IMR-90 (cell line): Measurements from ENCODE around the gene CASQ1. TPM values are rescaled to one million over a fixed set of nuclear protein-coding genes. Genes with fewer than 3 reads are reported as not detected.

Experiments used
- ATAC-seq: fragments of 200-7000 bp; cut with Tn5 transposase; 2 replicates; pipeline ENCODE4 v1.9.1; 2020; ENCODE audit warnings: low read depth, mild to moderate bottlenecking, moderate library complexity
- BruUV-seq: library from RNA; stranded (reverse); fragments of 400-500 nt; replicated peaks from 2 replicates; lab custom pipeline; 2021; lab: Mats Ljungman, UMichigan
- CTCF ChIA-PET: fragments of 300-600 bp; formaldehyde crosslinking; extraction: SDS; loops from one replicate; lab custom pipeline; 2021; ENCODE audit warnings: antibody characterized with exemption; lab: Yijun Ruan, JAX
- POLR2A ChIA-PET: fragments of 300-600 bp; sonication (Branson Sonifier 250); formaldehyde crosslinking; loops from one replicate; lab custom pipeline; 2022; ENCODE audit warnings: antibody characterized with exemption; ENCODE audit not compliant: unreplicated experiment; lab: Charles Lee
- DNase-seq: peaks from one replicate; pipeline ENCODE4 v3.0.0; 2013
- H2AFZ ChIP-seq: replicated peaks from 2 replicates; pipeline ENCODE3; 2013; ENCODE audit warnings: low read length, mild to moderate bottlenecking; ENCODE audit not compliant: poor library complexity
- H2AK5ac ChIP-seq: 2 replicates; pipeline ENCODE4 v1.6.1; 2013; ENCODE audit warnings: low read depth, low read length, inconsistent platforms
- H2AK9ac ChIP-seq: replicated peaks from 2 replicates; pipeline ENCODE3; 2013; ENCODE audit warnings: mild to moderate bottlenecking, low read depth, low read length, moderate library complexity; ENCODE audit not compliant: poor library complexity
- H2BK120ac ChIP-seq: 2 replicates; pipeline ENCODE4 v1.6.1; 2013; ENCODE audit warnings: low read depth, low read length, inconsistent platforms
- H2BK15ac ChIP-seq: 3 replicates; pipeline ENCODE4 v1.6.1; 2013; ENCODE audit warnings: low read depth, low read length, inconsistent platforms
- H2BK20ac ChIP-seq: 2 replicates; pipeline ENCODE4 v1.6.1; 2013; ENCODE audit warnings: low read depth, mild to moderate bottlenecking, inconsistent platforms, low read length, moderate library complexity
- H2BK5ac ChIP-seq: 2 replicates; pipeline ENCODE4 v1.6.1; 2013; ENCODE audit warnings: mild to moderate bottlenecking, low read depth, low read length, inconsistent platforms; ENCODE audit not compliant: poor library complexity, severe bottlenecking
- H3K14ac ChIP-seq: replicated peaks from 2 replicates; pipeline ENCODE4 v1.6.1; 2013; ENCODE audit warnings: low read depth, low read length, inconsistent platforms
- H3K18ac ChIP-seq: 2 replicates; pipeline ENCODE4 v1.6.1; 2013; ENCODE audit warnings: low read depth, low read length, control low read depth
- H3K23ac ChIP-seq: 2 replicates; pipeline ENCODE4 v1.6.1; 2013; ENCODE audit warnings: low read depth, low read length, inconsistent platforms
- H3K27ac ChIP-seq: 2 replicates; pipeline ENCODE4 v1.5.1; 2013; ENCODE audit warnings: mild to moderate bottlenecking, control low read depth, low read length; ENCODE audit not compliant: insufficient read depth
- H3K27me3 ChIP-seq: 2 replicates; pipeline ENCODE4 v1.6.1; 2013; ENCODE audit warnings: low read length; ENCODE audit not compliant: control insufficient read depth, insufficient read depth
- H3K36me3 ChIP-seq: 2 replicates; pipeline ENCODE4 v1.6.1; 2013; ENCODE audit warnings: low read length, mixed read lengths; ENCODE audit not compliant: control insufficient read depth, insufficient read depth
- H3K4ac ChIP-seq: 2 replicates; pipeline ENCODE4 v1.6.1; 2013; ENCODE audit warnings: low read depth, low read length, inconsistent platforms
- H3K4me1 ChIP-seq: 2 replicates; pipeline ENCODE4 v1.6.1; 2013; ENCODE audit warnings: low read length, mixed read lengths; ENCODE audit not compliant: control insufficient read depth, insufficient read depth
- H3K4me2 ChIP-seq: 2 replicates; pipeline ENCODE4 v1.6.1; 2013; ENCODE audit warnings: low read depth, mild to moderate bottlenecking, control low read depth, low read length, moderate library complexity
- H3K4me3 ChIP-seq: 2 replicates; pipeline ENCODE4 v1.5.1; 2013; ENCODE audit warnings: low read depth, mild to moderate bottlenecking, control low read depth, low read length, moderate library complexity; ENCODE audit not compliant: insufficient read depth
- H3K56ac ChIP-seq: 2 replicates; pipeline ENCODE4 v1.6.1; 2013; ENCODE audit warnings: low read length, inconsistent platforms; ENCODE audit not compliant: insufficient read depth; ENCODE audit errors: extremely low read depth
- H3K79me1 ChIP-seq, 2 experiments: 2 replicates each; pipeline ENCODE4 v1.6.1; 2013; ENCODE audit warnings: low read length in 2 of 2, inconsistent platforms in 1 of 2, low read depth in 1 of 2
- H3K9ac ChIP-seq: 2 replicates; pipeline ENCODE4 v1.6.1; 2013; ENCODE audit warnings: low read depth, low read length, control low read depth
- H3K9me1 ChIP-seq: 2 replicates; pipeline ENCODE4 v1.6.1; 2013; ENCODE audit warnings: low read length, inconsistent platforms; ENCODE audit not compliant: insufficient read depth
- H3K9me3 ChIP-seq: 2 replicates; pipeline ENCODE4 v1.6.1; 2013; ENCODE audit warnings: low read length; ENCODE audit not compliant: control insufficient read depth, insufficient read depth
- H4K20me1 ChIP-seq: 2 replicates; pipeline ENCODE4 v1.6.1; 2013; ENCODE audit warnings: low read length, inconsistent platforms; ENCODE audit not compliant: insufficient read depth
- H4K5ac ChIP-seq: 2 replicates; pipeline ENCODE4 v1.6.1; 2013; ENCODE audit warnings: mild to moderate bottlenecking, low read depth, low read length, control low read depth
- H4K8ac ChIP-seq, 2 experiments: 2 replicates each; pipeline ENCODE4 v1.6.1; 2013; ENCODE audit warnings: low read depth in 2 of 2, low read length in 2 of 2, control low read depth in 1 of 2, inconsistent platforms in 1 of 2
- H4K91ac ChIP-seq: 2 replicates; pipeline ENCODE4 v1.6.1; 2013; ENCODE audit warnings: low read depth, low read length, inconsistent platforms; ENCODE audit not compliant: insufficient read depth
- FOS ChIP-seq: fragments of 150-350 bp; IDR thresholded peaks from 2 replicates; pipeline ENCODE4 v1.6.1; 2016; ENCODE audit warnings: low read depth, low read length
- RCOR1 ChIP-seq: IDR thresholded peaks from 2 replicates; pipeline ENCODE4 v1.6.1; 2012; ENCODE audit warnings: mild to moderate bottlenecking, low read length, improper control_type of control experiment; ENCODE audit not compliant: insufficient replicate concordance
- WGBS, 2 experiments: methylation state at CpG; one replicate each; pipeline versions ENCODE4 v1.1.5 to v1.1.7; 2013; ENCODE audit warnings: missing lambda C conversion rate in 2 of 2; ENCODE audit not compliant: insufficient read length in 1 of 2; ENCODE audit errors: extremely low coverage in 2 of 2; 5-methylcytosine and 5-hydroxymethylcytosine counted together
- dilution Hi-C: fragments of 300-500 bp; cut with HindIII; formaldehyde crosslinking; loops from one replicate; pipeline ENCODE4 v1.14.3; 2018; ENCODE audit warnings: low sequenced_read_pairs; ENCODE audit not compliant: unreplicated experiment
- in situ Hi-C: fragments of 300-500 bp; cut with MboI; formaldehyde crosslinking; loops from 3 replicates; pipeline ENCODE4 v1.14.3; 2019; ENCODE audit warnings: low sequenced_read_pairs, inconsistent platforms, mixed read lengths
- intact Hi-C: fragments of 100-400 bp; cut with micrococcal nuclease; formaldehyde crosslinking; loops from 2 replicates; pipeline ENCODE4 v1.10.0; 2022
- polyA plus RNA-seq, 3 experiments: library from polyadenylated mRNA; depleted of rRNA; stranded (reverse); fragments of >200 nt; gene quantifications; 2 replicates each; pipeline ENCODE4 v1.2.3, GENCODE V29; 2012; ENCODE audit warnings: low replicate concordance in 1 of 3
- total RNA-seq: library from RNA; depleted of rRNA; stranded (reverse); fragments of >200 nt; gene quantifications from 2 replicates; pipeline ENCODE4 v1.2.3, GENCODE V29; 2012
- TF ChIP-seq, protein P1 (sequence below): fragments of 150-350 bp; IDR thresholded peaks from 2 replicates; pipeline ENCODE4 v1.6.1; 2016; ENCODE audit warnings: low read depth, mild to moderate bottlenecking, low read length, moderate library complexity, borderline replicate concordance

The CASQ1 gene
- total and polyA plus RNA-seq, 2 of the 4 experiments (the other 2 are of a cell fraction): 0.18 to 0.21 TPM

- H3K79me1 ChIP-seq: peaks cover 0 to 5% of the 10 kb centered on the region in 2 experiments; a peak in 1 of 4 replicates
- peaks cover 6% of the 10 kb centered on the region; the same call in 1 of the 2 replicates for H3K9me1 ChIP-seq
- H3K36me3 ChIP-seq: peaks cover 53% of the 10 kb centered on the region
- no peak overlapping the region for H2BK15ac ChIP-seq
- no peak overlapping the region for H2AFZ ChIP-seq
- H2BK5ac ChIP-seq: no peak overlapping the region
- no peak overlapping the region for H2AK9ac ChIP-seq
- H2BK120ac ChIP-seq: no peak overlapping the region
- BruUV-seq: no TSS peak
- no peak overlapping the region for H3K9ac ChIP-seq
- H4K5ac ChIP-seq: no peak overlapping the region
- dilution Hi-C loops: no loop called here
- no peak for TF ChIP-seq RCOR1
- TF ChIP-seq FOS: no peak
- TF ChIP-seq, protein P1, sequence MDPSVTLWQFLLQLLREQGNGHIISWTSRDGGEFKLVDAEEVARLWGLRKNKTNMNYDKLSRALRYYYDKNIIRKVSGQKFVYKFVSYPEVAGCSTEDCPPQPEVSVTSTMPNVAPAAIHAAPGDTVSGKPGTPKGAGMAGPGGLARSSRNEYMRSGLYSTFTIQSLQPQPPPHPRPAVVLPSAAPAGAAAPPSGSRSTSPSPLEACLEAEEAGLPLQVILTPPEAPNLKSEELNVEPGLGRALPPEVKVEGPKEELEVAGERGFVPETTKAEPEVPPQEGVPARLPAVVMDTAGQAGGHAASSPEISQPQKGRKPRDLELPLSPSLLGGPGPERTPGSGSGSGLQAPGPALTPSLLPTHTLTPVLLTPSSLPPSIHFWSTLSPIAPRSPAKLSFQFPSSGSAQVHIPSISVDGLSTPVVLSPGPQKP: no peak
- no peak overlapping the region for H3K4me3 ChIP-seq
- H3K4ac ChIP-seq: no peak overlapping the region
- no peak overlapping the region for H3K4me2 ChIP-seq
- no peak overlapping the region for H4K8ac ChIP-seq
- no peak for ATAC-seq
- no peak overlapping the region for H2BK20ac ChIP-seq
- no peak overlapping the region for H3K56ac ChIP-seq
- no peaks in the 10 kb centered on the region for H3K27me3 ChIP-seq
- ChIA-PET POLR2A (no interaction called here), CTCF (interaction anchor here (3.7 kb wide), 1 partner anchor 25 kb away, joined by 12 read pairs; no protein-coding TSS in a partner anchor)
- no peak overlapping the region for H3K23ac ChIP-seq
- H3K27ac ChIP-seq: no peak overlapping the region
- no peaks in the 10 kb centered on the region; the same call in 1 of the 2 replicates for H4K20me1 ChIP-seq
- H3K18ac ChIP-seq: no peak overlapping the region
- no peak for DNase-seq
- no peak overlapping the region for H4K91ac ChIP-seq
- no peak overlapping the region for H3K14ac ChIP-seq
- intact Hi-C loops: loop anchor here (5.0 kb wide), 1 partner anchor 70 kb away; no protein-coding TSS in a partner anchor
- H2AK5ac ChIP-seq: no peak overlapping the region
- no CpG with 5 or more reads among the region's 4 CpGs for WGBS, 2 experiments
- in situ Hi-C loops: no loop called here
- H3K9me3 ChIP-seq: no peaks in the 10 kb centered on the region
- H3K4me1 ChIP-seq: no peaks in the 10 kb centered on the region
These were observed 36.7 kb downstream of the CASQ1 start for GRCh38 chr1:160227034-160227433.
